ENCODE measurements around the gene PCDHGA1. TPM values are rescaled to one million over a fixed set of nuclear protein-coding genes. Genes with fewer than 3 reads are reported as not detected.

The PCDHGA1 gene
- total RNA-seq, 1 donor from 2014 or later: 0.07 TPM

GRCh38 chr5:141494761-141495452 lies 164.6 kb downstream of the PCDHGA1 start:
- intact Hi-C loops (cut with micrococcal nuclease): no loop called here
- H3K4me3 Mint-ChIP-seq: no peak overlapping the region
- no peak for DNase-seq
- no peaks in the 10 kb centered on the region for H3K36me3 Mint-ChIP-seq (ENCODE audit: low read depth)
- no peaks in the 10 kb centered on the region for H3K9me3 Mint-ChIP-seq
- H3K4me1 Mint-ChIP-seq: peaks cover 2% of the 10 kb centered on the region
- H3K27ac Mint-ChIP-seq: no peak overlapping the region
- H3K27me3 Mint-ChIP-seq: peaks cover 57% of the 10 kb centered on the region

GRCh38 chr5:141495453-141495811 lies 165.1 kb downstream of the PCDHGA1 start:
- no peak for DNase-seq
- H3K27me3 Mint-ChIP-seq: peaks cover 52% of the 10 kb centered on the region
- H3K4me3 Mint-ChIP-seq: no peak overlapping the region
- intact Hi-C loops (cut with micrococcal nuclease): no loop called here
- H3K4me1 Mint-ChIP-seq: peaks cover 2% of the 10 kb centered on the region
- H3K27ac Mint-ChIP-seq: no peak overlapping the region
- no peaks in the 10 kb centered on the region for H3K36me3 Mint-ChIP-seq (ENCODE audit: low read depth)
- H3K9me3 Mint-ChIP-seq: no peaks in the 10 kb centered on the region

DNA sequence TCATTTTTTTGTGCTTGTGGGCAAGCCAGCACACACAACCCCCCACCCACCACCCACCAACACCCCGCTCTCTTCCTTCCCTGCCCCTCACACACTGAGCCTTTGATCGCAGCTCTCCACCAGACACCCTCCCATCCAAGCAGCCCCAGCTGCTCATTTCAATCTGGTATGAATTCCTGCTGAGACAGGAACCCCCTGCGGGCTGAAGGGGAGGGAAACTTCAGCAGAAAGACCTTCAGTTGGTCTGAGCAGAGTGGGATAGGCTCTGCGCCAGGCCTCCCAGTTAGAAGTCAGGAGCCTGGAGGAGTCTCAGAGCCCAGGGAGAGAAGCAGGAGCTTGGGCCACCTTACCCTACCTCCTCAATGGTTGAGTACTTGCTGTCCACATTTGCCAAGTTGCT lies 165.7 kb downstream of the PCDHGA1 start:
- H3K4me1 Mint-ChIP-seq: peaks cover 2% of the 10 kb centered on the region
- H3K4me3 Mint-ChIP-seq: no peak overlapping the region
- intact Hi-C loops (cut with micrococcal nuclease): no loop called here
- no peaks in the 10 kb centered on the region for H3K36me3 Mint-ChIP-seq (ENCODE audit: low read depth)
- DNase-seq: no peak
- peaks cover 46% of the 10 kb centered on the region for H3K27me3 Mint-ChIP-seq
- no peak overlapping the region for H3K27ac Mint-ChIP-seq
- H3K9me3 Mint-ChIP-seq: no peaks in the 10 kb centered on the region

- intact Hi-C loops (cut with micrococcal nuclease): no loop called here
- H3K9me3 Mint-ChIP-seq: no peaks in the 10 kb centered on the region
- H3K4me1 Mint-ChIP-seq: no peaks in the 10 kb centered on the region
- H3K36me3 Mint-ChIP-seq (ENCODE audit: low read depth): no peaks in the 10 kb centered on the region
- peaks cover 4% of the 10 kb centered on the region for H3K27me3 Mint-ChIP-seq
- no peak for DNase-seq
- no peak overlapping the region for H3K4me3 Mint-ChIP-seq
- H3K27ac Mint-ChIP-seq: no peak overlapping the region
These were observed 171.4 kb downstream of the PCDHGA1 start for GRCh38 chr5:141501761-141502160.

DNA sequence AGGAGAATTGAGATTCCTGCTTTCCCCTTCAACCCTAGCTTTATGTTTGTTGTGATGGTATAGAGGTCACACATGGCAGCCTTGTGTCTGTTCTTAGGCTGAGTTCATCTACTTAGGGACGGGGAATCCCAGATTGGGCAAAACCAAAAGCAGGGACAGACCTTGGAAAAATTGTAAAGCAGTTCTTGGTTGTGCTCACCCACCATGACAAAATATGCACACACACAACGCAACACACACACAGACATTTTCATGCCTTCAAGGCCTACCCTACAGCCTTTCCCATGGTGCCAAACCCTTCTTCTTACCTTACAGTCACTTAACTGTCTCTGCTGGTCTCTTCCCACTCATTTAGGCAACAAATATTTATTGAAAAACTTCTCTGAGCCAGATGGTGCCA lies 173.4 kb downstream of the PCDHGA1 start:
- Mint-ChIP-seq H3K9me3 (no peaks in the 10 kb centered on the region), H3K4me3 (no peak overlapping the region), H3K36me3 (ENCODE audit: low read depth) (no peaks in the 10 kb centered on the region), H3K27me3 (peaks cover 3% of the 10 kb centered on the region), H3K27ac (no peak overlapping the region), H3K4me1 (peaks cover 2% of the 10 kb centered on the region)
- no peak for DNase-seq
- intact Hi-C loops (cut with micrococcal nuclease): no loop called here

DNA sequence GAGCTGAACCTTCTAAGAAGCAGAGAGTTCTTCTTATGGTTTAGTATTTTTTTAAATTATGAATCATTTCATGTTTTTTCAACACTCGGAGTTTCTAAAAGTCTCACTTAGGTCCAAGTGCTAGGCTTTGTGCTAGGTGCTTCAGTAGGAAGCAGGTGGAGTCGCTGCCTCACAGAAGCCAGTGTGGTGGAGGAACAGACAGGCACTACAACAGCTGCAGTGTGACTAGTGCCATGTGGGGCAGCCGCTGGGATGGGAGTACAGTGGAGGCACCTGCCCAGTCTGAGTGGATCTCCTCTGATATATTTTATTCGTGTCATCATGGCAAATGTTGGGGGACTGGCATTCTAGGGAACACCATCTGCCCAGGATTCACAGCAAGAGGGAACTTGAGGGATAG lies 173.9 kb downstream of the PCDHGA1 start:
- intact Hi-C loops (cut with micrococcal nuclease): no loop called here
- H3K4me1 Mint-ChIP-seq: peaks cover 5% of the 10 kb centered on the region
- no peak overlapping the region for H3K4me3 Mint-ChIP-seq
- H3K9me3 Mint-ChIP-seq: no peaks in the 10 kb centered on the region
- DNase-seq: no peak
- H3K36me3 Mint-ChIP-seq (ENCODE audit: low read depth): no peaks in the 10 kb centered on the region
- H3K27ac Mint-ChIP-seq: no peak overlapping the region
- no peaks in the 10 kb centered on the region for H3K27me3 Mint-ChIP-seq

DNA sequence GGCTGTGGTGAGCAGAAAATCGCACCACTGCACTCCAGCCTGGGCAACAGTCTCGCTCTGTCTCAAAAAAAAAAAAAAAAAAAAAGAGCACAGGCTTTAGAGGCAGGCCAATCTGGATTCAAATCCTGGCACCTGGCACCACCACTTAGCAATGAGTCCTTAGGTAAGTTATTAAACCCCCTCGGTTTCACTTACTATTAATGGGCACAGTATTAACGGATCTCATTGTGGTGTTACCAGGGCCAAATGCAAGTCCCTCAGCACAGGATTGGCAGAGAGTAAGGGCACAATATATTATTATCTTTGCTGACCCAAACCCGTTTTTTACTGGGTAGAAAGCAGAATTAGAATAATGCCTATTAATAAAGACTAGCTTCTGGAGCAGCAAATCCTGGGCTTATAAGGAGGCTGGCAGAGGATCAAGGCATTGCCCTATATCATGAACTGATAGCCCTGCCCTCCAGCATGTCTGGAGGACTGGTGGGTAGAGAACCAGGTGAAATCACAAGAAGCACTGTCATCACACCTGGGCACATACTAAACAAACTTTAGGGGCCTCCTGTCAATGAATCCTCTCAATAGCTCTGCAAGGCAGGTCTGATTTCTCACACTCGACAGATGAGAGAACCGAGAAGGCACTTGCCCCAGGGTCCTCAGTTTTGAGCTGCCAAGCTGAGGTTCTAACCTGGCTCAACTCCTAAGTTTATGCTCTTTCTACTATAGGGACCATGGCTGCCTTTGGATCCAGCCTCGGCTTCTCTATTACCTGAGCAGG lies 176.3 kb downstream of the PCDHGA1 start:
- no peak for DNase-seq
- no peaks in the 10 kb centered on the region for H3K9me3 Mint-ChIP-seq
- intact Hi-C loops (cut with micrococcal nuclease): no loop called here
- H3K4me3 Mint-ChIP-seq: no peak overlapping the region
- H3K27ac Mint-ChIP-seq: no peak overlapping the region
- peaks cover 6% of the 10 kb centered on the region for H3K4me1 Mint-ChIP-seq
- H3K36me3 Mint-ChIP-seq (ENCODE audit: low read depth): no peaks in the 10 kb centered on the region
- no peaks in the 10 kb centered on the region for H3K27me3 Mint-ChIP-seq

DNA sequence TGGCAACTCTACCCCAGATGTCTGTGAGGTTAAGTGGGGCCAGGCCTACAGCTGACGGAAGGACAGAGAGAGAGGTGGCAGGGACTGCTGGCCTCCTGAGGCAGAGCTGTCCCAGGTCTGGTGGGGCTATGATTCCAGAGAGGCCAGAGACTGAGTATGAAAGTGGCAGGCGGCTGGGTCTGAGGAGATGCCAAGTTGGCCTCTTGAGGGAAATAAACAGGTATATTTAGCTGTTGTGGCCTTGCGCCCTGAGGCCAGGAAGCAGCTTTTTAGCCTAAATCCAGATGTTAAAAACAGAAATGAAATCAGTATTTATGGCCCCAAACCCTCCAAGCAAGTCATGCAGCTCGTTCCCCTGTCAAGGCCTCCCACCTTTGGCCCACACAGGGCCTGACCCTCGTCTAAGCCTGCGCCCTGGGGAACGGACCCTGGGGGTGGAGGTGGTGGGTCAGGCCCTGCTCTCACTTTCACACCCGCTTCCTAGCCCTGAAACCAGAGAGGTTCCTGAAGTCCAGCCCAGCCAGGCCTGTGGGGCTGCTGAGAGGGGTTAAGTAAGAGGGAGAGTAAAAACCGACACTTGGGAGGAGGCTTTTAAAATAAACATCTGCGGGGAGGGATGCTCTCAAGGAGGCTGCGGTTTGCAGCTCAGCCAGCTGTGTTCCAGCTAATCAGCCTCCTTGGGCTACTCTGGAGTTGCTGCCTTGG lies 177.2 kb downstream of the PCDHGA1 start:
- H3K27me3 Mint-ChIP-seq: no peaks in the 10 kb centered on the region
- H3K27ac Mint-ChIP-seq: no peak overlapping the region
- no peaks in the 10 kb centered on the region for H3K36me3 Mint-ChIP-seq (ENCODE audit: low read depth)
- H3K4me3 Mint-ChIP-seq: no peak overlapping the region
- intact Hi-C loops (cut with micrococcal nuclease): no loop called here
- peaks cover 11% of the 10 kb centered on the region for H3K4me1 Mint-ChIP-seq
- H3K9me3 Mint-ChIP-seq: no peaks in the 10 kb centered on the region
- no peak for DNase-seq

DNA sequence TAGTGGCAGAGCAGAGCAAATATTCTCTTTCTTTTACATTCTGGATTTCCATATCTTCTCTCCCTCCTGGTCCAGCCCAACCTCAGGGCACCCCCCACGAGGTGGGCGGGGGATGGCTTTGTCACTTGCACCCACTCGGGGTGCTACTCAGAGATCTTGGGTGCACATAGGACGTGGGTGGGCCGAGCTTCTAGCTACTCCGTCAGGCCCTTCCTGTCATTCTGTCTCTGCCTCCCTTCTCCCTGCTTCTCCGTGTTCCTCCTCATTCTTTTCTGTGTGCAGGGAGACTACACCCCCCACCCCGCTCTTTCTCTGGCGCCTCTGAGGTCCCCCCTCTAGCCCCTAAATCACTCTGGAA lies 178.1 kb downstream of the PCDHGA1 start:
- Mint-ChIP-seq H3K27me3 (no peaks in the 10 kb centered on the region), H3K4me3 (no peak overlapping the region), H3K4me1 (peaks cover 18% of the 10 kb centered on the region), H3K9me3 (no peaks in the 10 kb centered on the region), H3K36me3 (ENCODE audit: low read depth) (peaks cover 2% of the 10 kb centered on the region), H3K27ac (no peak overlapping the region)
- DNase-seq: no peak
- intact Hi-C loops (cut with micrococcal nuclease): no loop called here

- Mint-ChIP-seq H3K27ac (peak overlapping the region; percentile 72), H3K9me3 (no peaks in the 10 kb centered on the region), H3K27me3 (no peaks in the 10 kb centered on the region), H3K4me1 (peaks cover 24% of the 10 kb centered on the region), H3K4me3 (no peak overlapping the region), H3K36me3 (ENCODE audit: low read depth) (peaks cover 6% of the 10 kb centered on the region)
- DNase-seq: no peak
- intact Hi-C loops (cut with micrococcal nuclease): no loop called here
These were observed 178.7 kb downstream of the PCDHGA1 start for GRCh38 chr5:141508798-141509611.

DNA sequence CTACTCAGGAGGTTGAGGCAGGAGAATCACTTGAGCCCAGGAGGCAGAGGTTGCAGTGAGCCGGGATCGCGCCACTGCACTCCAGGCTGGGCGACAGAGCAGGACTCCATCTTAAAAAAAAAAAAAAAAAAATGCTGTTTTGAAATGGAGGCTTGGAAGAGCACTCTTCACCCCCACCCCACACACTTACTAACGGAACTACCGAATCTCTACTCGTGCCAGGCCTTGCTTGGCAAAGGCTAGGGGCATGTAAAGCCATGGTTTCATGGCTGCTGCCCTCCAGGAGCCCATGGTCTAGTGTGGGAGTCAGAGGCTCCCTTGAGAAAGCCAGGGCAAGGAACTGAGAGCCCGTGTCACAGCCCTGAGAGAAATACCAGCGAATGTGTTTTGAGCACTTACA lies 179.8 kb downstream of the PCDHGA1 start:
- no peaks in the 10 kb centered on the region for H3K27me3 Mint-ChIP-seq
- no peak overlapping the region for H3K27ac Mint-ChIP-seq
- intact Hi-C loops (cut with micrococcal nuclease): loop anchor here (5.0 kb wide), 3 partner anchors 52 to 153 kb away; partner anchors contain the start of genes PCDHGA10, PCDHGA4 and PCDHGB2
- peaks cover 6% of the 10 kb centered on the region for H3K36me3 Mint-ChIP-seq (ENCODE audit: low read depth)
- no peak overlapping the region for H3K4me3 Mint-ChIP-seq
- no peak for DNase-seq
- H3K4me1 Mint-ChIP-seq: peaks cover 31% of the 10 kb centered on the region
- no peaks in the 10 kb centered on the region for H3K9me3 Mint-ChIP-seq

- H3K27ac Mint-ChIP-seq: no peak overlapping the region
- no peaks in the 10 kb centered on the region for H3K9me3 Mint-ChIP-seq
- peaks cover 31% of the 10 kb centered on the region for H3K4me1 Mint-ChIP-seq
- peaks cover 8% of the 10 kb centered on the region for H3K36me3 Mint-ChIP-seq (ENCODE audit: low read depth)
- intact Hi-C loops (cut with micrococcal nuclease): loop anchor here (5.0 kb wide), 3 partner anchors 51 to 154 kb away; partner anchors contain the start of genes PCDHGA10, PCDHGA4 and PCDHGB2
- H3K4me3 Mint-ChIP-seq: no peak overlapping the region
- no peaks in the 10 kb centered on the region for H3K27me3 Mint-ChIP-seq
- no peak for DNase-seq
These were observed 180.7 kb downstream of the PCDHGA1 start for GRCh38 chr5:141510850-141511601.

DNA sequence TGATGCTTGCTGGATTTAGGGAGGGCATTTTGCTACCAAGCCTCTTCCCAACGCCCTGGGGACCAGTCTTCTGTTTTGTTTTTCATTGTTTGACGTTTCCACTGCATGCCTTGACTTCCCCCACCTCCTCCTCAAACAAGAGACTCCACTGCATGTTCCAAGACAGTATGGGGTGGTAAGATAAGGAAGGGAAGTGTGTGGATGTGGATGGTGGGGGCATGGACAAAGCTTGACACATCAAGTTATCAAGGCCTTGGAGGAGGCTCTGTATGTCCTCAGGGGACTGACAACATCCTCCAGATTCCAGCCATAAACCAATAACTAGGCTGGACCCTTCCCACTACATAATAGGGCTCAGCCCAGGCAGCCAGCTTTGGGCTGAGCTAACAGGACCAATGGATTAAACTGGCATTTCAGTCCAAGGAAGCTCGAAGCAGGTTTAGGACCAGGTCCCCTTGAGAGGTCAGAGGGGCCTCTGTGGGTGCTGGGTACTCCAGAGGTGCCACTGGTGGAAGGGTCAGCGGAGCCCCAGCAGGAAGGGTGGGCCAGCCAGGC lies 181.5 kb downstream of the PCDHGA1 start:
- Mint-ChIP-seq H3K27me3 (no peaks in the 10 kb centered on the region), H3K27ac (no peak overlapping the region), H3K4me1 (peaks cover 31% of the 10 kb centered on the region), H3K4me3 (no peak overlapping the region), H3K9me3 (no peaks in the 10 kb centered on the region), H3K36me3 (ENCODE audit: low read depth) (peaks cover 16% of the 10 kb centered on the region)
- no peak for DNase-seq
- intact Hi-C loops (cut with micrococcal nuclease): loop anchor here (1.0 to 5.0 kb wide), 6 partner anchors 37 to 192 kb away; partner anchors contain the start of genes PCDHGA10, PCDHGA11, PCDHGA4 and PCDHGB2
